HEK293T (cell line): ENCODE results near the gene SETD2.

Source experiments
- CTCF ChIA-PET: fragments of 350-600 bp; formaldehyde crosslinking; extraction: SDS; loops from one replicate; lab custom pipeline; 2021; ENCODE audit warnings: antibody characterized with exemption, inconsistent platforms; lab: Yijun Ruan, JAX
- POLR2A ChIA-PET: fragments of 350-600 bp; formaldehyde crosslinking; extraction: SDS; loops from one replicate; lab custom pipeline; 2020; ENCODE audit warnings: antibody characterized with exemption, inconsistent platforms; lab: Yijun Ruan, JAX
- DNase-seq: peaks from one replicate; pipeline ENCODE4 v3.0.0; 2012; ENCODE audit warnings: mixed read lengths; ENCODE audit errors: extremely low spot score
- ARNT ChIP-seq: fragments of 450-650 bp; IDR thresholded peaks from 2 replicates; pipeline ENCODE4 v1.6.1; 2017; ENCODE audit warnings: mild to moderate bottlenecking
- BHLHE40 ChIP-seq: fragments of 450-650 bp; IDR thresholded peaks from 2 replicates; pipeline ENCODE4 v1.6.1; 2016; ENCODE audit warnings: mild to moderate bottlenecking, moderate library complexity, borderline replicate concordance
- CTBP1 ChIP-seq: fragments of 450-650 bp; IDR thresholded peaks from 2 replicates; pipeline ENCODE4 v1.6.1; 2016; ENCODE audit warnings: borderline replicate concordance
- ELF4 ChIP-seq: fragments of 450-650 bp; IDR thresholded peaks from 2 replicates; pipeline ENCODE4 v1.6.1; 2017; ENCODE audit warnings: antibody characterized with exemption
- FOXA1 ChIP-seq: fragments of 450-650 bp; IDR thresholded peaks from 2 replicates; pipeline ENCODE4 v1.6.1; 2016; ENCODE audit warnings: mild to moderate bottlenecking
- FOXK2 ChIP-seq: fragments of 450-650 bp; IDR thresholded peaks from 2 replicates; pipeline ENCODE4 v1.6.1; 2016; ENCODE audit warnings: mild to moderate bottlenecking
- FOXM1 ChIP-seq: fragments of 450-650 bp; IDR thresholded peaks from 2 replicates; pipeline ENCODE4 v1.6.1; 2017; ENCODE audit warnings: mild to moderate bottlenecking, borderline replicate concordance
- HDGF ChIP-seq: fragments of 450-650 bp; IDR thresholded peaks from 2 replicates; pipeline ENCODE4 v1.6.1; 2017; ENCODE audit warnings: antibody characterized with exemption, borderline replicate concordance
- L3MBTL2 ChIP-seq: fragments of 450-650 bp; conservative IDR thresholded peaks from 2 replicates; pipeline ENCODE4 v1.6.1; 2016; ENCODE audit warnings: mild to moderate bottlenecking
- NFRKB ChIP-seq: fragments of 450-650 bp; IDR thresholded peaks from 2 replicates; pipeline ENCODE4 v1.6.1; 2016; ENCODE audit warnings: mild to moderate bottlenecking, moderate library complexity
- PKNOX1 ChIP-seq: fragments of 450-650 bp; IDR thresholded peaks from 2 replicates; pipeline ENCODE4 v1.6.1; 2016
- SP1 ChIP-seq: fragments of 450-650 bp; IDR thresholded peaks from 2 replicates; pipeline ENCODE4 v1.6.1; 2017
- SUZ12 ChIP-seq: fragments of 450-650 bp; IDR thresholded peaks from 2 replicates; pipeline ENCODE4 v1.6.1; 2016; ENCODE audit warnings: mild to moderate bottlenecking
- TARDBP ChIP-seq: fragments of 450-650 bp; IDR thresholded peaks from 2 replicates; pipeline ENCODE4 v1.6.1; 2016
- ZNF384 ChIP-seq: fragments of 450-650 bp; IDR thresholded peaks from 2 replicates; pipeline ENCODE4 v1.6.1; 2016

Gene SETD2

GRCh38 chr3:46972396-46972795 is 191.5 kb downstream of the SETD2 start:
- DNase-seq = no peak
- ChIA-PET POLR2A (no interaction called here), CTCF (interaction anchor here (0.7 kb wide), 1 partner anchor 53 kb away, joined by 3 read pairs; no protein-coding TSS in a partner anchor)
- TF ChIP-seq FOXA1 (no peak), CTBP1 (no peak)

GRCh38 chr3:46971742-46972141 is 192.2 kb downstream of the SETD2 start:
- POLR2A ChIA-PET = no interaction called here
- no peak for DNase-seq
- no peak for TF ChIP-seq FOXA1
- TF ChIP-seq L3MBTL2 = no peak
- no peak for TF ChIP-seq PKNOX1
- no peak for TF ChIP-seq SP1
- no peak for TF ChIP-seq BHLHE40
- TF ChIP-seq HDGF = no peak
- TF ChIP-seq CTBP1 = no peak
- TF ChIP-seq FOXM1 = no peak
- no peak for TF ChIP-seq ARNT
- no peak for TF ChIP-seq SUZ12
- CTCF ChIA-PET = no interaction called here

- POLR2A ChIA-PET = no interaction called here
- CTCF ChIA-PET = interaction anchor here (0.5 kb wide), 1 partner anchor 15 kb away, joined by 3 read pairs; no protein-coding TSS in a partner anchor
- TF ChIP-seq FOXM1 (no peak), ZNF384 (no peak), SUZ12 (no peak), ELF4 (no peak), FOXA1 (no peak)
- no peak for DNase-seq
Observed at GRCh38 chr3:46971151-46971550, 192.8 kb downstream of the SETD2 start.

GRCh38 chr3:46970391-46971091 is 193.4 kb downstream of the SETD2 start:
- POLR2A ChIA-PET = no interaction called here
- CTCF ChIA-PET = interaction anchor here (0.5 kb wide), 1 partner anchor 14 kb away, joined by 3 read pairs; no protein-coding TSS in a partner anchor
- no peak for TF ChIP-seq L3MBTL2
- TF ChIP-seq FOXA1 = no peak
- no peak for DNase-seq

- no peak for TF ChIP-seq FOXM1
- TF ChIP-seq NFRKB = no peak
- no peak for TF ChIP-seq L3MBTL2
- no peak for TF ChIP-seq FOXK2
- TF ChIP-seq TARDBP = no peak
- POLR2A ChIA-PET = no interaction called here
- CTCF ChIA-PET = no interaction called here
- DNase-seq = no peak
Observed at GRCh38 chr3:46968783-46969428, 195.0 kb downstream of the SETD2 start.

GRCh38 chr3:46966811-46967210 is 197.1 kb downstream of the SETD2 start:
- ChIA-PET CTCF (no interaction called here), POLR2A (interaction anchor here (1.2 kb wide), 1 partner anchor 10 kb away, joined by 4 read pairs; the partner anchor contains the start of gene CCDC12)
- DNase-seq = no peak
- no peak for TF ChIP-seq SP1
- no peak for TF ChIP-seq TARDBP
- no peak for TF ChIP-seq CTBP1
- TF ChIP-seq FOXM1 = no peak
- TF ChIP-seq HDGF = no peak
